GM12878 (cell line): ENCODE measurements around the gene S100A8. TPM values are rescaled to one million over a fixed set of nuclear protein-coding genes. Genes with fewer than 3 reads are reported as not detected.

ENCODE experiments used
- ATAC-seq: fragments of 200-7000 bp; cut with Tn5 transposase; 3 replicates; pipeline ENCODE4 v1.9.1; 2020; ENCODE audit warnings: mild to moderate bottlenecking, moderate library complexity
- BruUV-seq: library from RNA; stranded (reverse); fragments of 400-500 nt; replicated peaks from 2 replicates; lab custom pipeline; 2021; lab: Mats Ljungman, UMichigan
- CTCF ChIA-PET: fragments of 300-600 bp; sonication (Branson Sonifier 250); formaldehyde crosslinking; extraction: SDS; loops from one replicate; lab custom pipeline; 2021; ENCODE audit warnings: inconsistent platforms; lab: Yijun Ruan, JAX
- POLR2A ChIA-PET: fragments of 350-600 bp; formaldehyde crosslinking; extraction: SDS; loops from one replicate; lab custom pipeline; 2021; ENCODE audit warnings: inconsistent platforms; lab: Charles Lee
- RAD21 ChIA-PET: fragments of 300-600 bp; sonication (Branson Sonifier 250); formaldehyde crosslinking; loops from one replicate; lab custom pipeline; 2023; ENCODE audit warnings: antibody characterized with exemption; ENCODE audit not compliant: unreplicated experiment; lab: Charles Lee
- SMC1A ChIA-PET: fragments of 300-600 bp; sonication (Branson Sonifier 250); formaldehyde crosslinking; loops from one replicate; lab custom pipeline; 2023; ENCODE audit not compliant: unreplicated experiment, uncharacterized antibody; lab: Charles Lee
- DNase-seq: peaks from one replicate; pipeline ENCODE4 v3.0.0-alpha.2; 2011; ENCODE audit warnings: low read depth, low spot score
- FAIRE-seq: peaks from 3 replicates; lab custom pipeline; 2011; peaks lifted over from hg19 to GRCh38; lab: Jason Lieb, UNC
- H2AFZ ChIP-seq: 2 replicates; pipeline ENCODE4 v1.6.0; 2011; ENCODE audit warnings: low read depth, low read length, control low read depth; ENCODE audit not compliant: control insufficient read depth
- H3K27ac ChIP-seq: 2 replicates; pipeline ENCODE4 v1.5.1; 2011; ENCODE audit warnings: control low read depth; ENCODE audit not compliant: control insufficient read depth, insufficient read depth
- H3K27me3 ChIP-seq, 2 experiments: replicated peaks in 1 of 2; 2 replicates each; pipeline versions ENCODE4 v1.6.0 to v1.6.1; 2011; ENCODE audit warnings: low read length in 1 of 2; ENCODE audit not compliant: control insufficient read depth in 2 of 2, insufficient read depth in 2 of 2
- H3K36me3 ChIP-seq, 2 experiments: 2 replicates each; pipeline ENCODE4 v1.5.1; 2011; ENCODE audit warnings: low read length in 1 of 2; ENCODE audit not compliant: control insufficient read depth in 2 of 2, insufficient read depth in 2 of 2
- H3K4me1 ChIP-seq: 2 replicates; pipeline ENCODE4 v1.6.1; 2011; ENCODE audit warnings: mild to moderate bottlenecking, low read length, moderate library complexity, mixed read lengths; ENCODE audit not compliant: control insufficient read depth, insufficient read depth
- H3K4me2 ChIP-seq: 2 replicates; pipeline ENCODE4 v1.6.0; 2011; ENCODE audit warnings: control low read depth; ENCODE audit not compliant: control insufficient read depth, insufficient read depth
- H3K4me3 ChIP-seq: fragments of 200-600 bp; sonication (generic); 2 replicates; pipeline ENCODE4 v1.5.1; 2016
- H3K79me2 ChIP-seq: 2 replicates; pipeline ENCODE4 v1.6.0; 2011; ENCODE audit warnings: low read length; ENCODE audit not compliant: control insufficient read depth, insufficient read depth
- H3K9ac ChIP-seq: 2 replicates; pipeline ENCODE4 v1.8.0; 2011; ENCODE audit warnings: low read length, control low read depth, mixed read lengths; ENCODE audit not compliant: control insufficient read depth, insufficient read depth
- H3K9me3 ChIP-seq: replicated peaks from 3 replicates; pipeline ENCODE4 v1.5.1; 2011; ENCODE audit warnings: mild to moderate bottlenecking, low read length; ENCODE audit not compliant: control insufficient read depth, insufficient read depth
- H4K20me1 ChIP-seq: 2 replicates; pipeline ENCODE4 v1.6.0; 2011; ENCODE audit not compliant: control insufficient read depth, insufficient read depth
- BMI1 ChIP-seq: fragments of 450-650 bp; IDR thresholded peaks from 2 replicates; pipeline ENCODE4 v1.6.1; 2016; ENCODE audit warnings: mild to moderate bottlenecking, moderate library complexity, borderline replicate concordance
- KAT2A ChIP-seq: conservative IDR thresholded peaks from 2 replicates; pipeline ENCODE4 v1.6.1; 2011; ENCODE audit warnings: low read depth, low read length; ENCODE audit not compliant: control insufficient read depth
- MAX ChIP-seq: IDR thresholded peaks from 2 replicates; pipeline ENCODE4 v1.6.1; 2012; ENCODE audit warnings: low read depth, low read length, improper control_type of control experiment
- NRF1 ChIP-seq: conservative IDR thresholded peaks from 2 replicates; pipeline ENCODE4 v1.6.1; 2011; ENCODE audit warnings: mild to moderate bottlenecking, low read depth, low read length, improper control_type of control experiment
- SIX5 ChIP-seq: IDR thresholded peaks from 2 replicates; pipeline ENCODE4 v1.6.1; 2011; ENCODE audit warnings: mild to moderate bottlenecking, low read depth, low read length, moderate library complexity; ENCODE audit not compliant: severe bottlenecking
- WGBS: methylation state at CpG from one replicate; pipeline ENCODE4 v1.1.6; 2016; ENCODE audit warnings: low lambda C conversion rate; ENCODE audit not compliant: insufficient replicate concordance, insufficient coverage; ENCODE audit errors: missing lambda C conversion rate; 5-methylcytosine and 5-hydroxymethylcytosine counted together
- in situ Hi-C: fragments of 300-500 bp; cut with MboI; formaldehyde crosslinking; loops from 9 replicates; pipeline ENCODE4 v1.14.3; 2018; ENCODE audit warnings: mixed read lengths
- intact Hi-C: fragments of 100-400 bp; cut with micrococcal nuclease; formaldehyde crosslinking; loops from one replicate; pipeline ENCODE4 v1.14.2; 2022; ENCODE audit not compliant: unreplicated experiment
- polyA plus RNA-seq, 11 experiments: library from polyadenylated mRNA; depleted of rRNA in 4 of 11; unstranded in 6 of 11; stranded (reverse) in 5 of 11; fragments of >200 nt; fragmentation: Nextera tagmentation in 4 of 11; fragmentation: Illumina TruSeq in 1 of 11; extraction: Ambion mirVana in 4 of 11; extraction: Trizol in 1 of 11; gene quantifications; 1 replicate in 1 of 11; 2 replicates in 10 of 11; pipeline versions ENCODE4 v1.2.1 to v1.2.3, GENCODE V29; 2011 to 2016; ENCODE audit warnings: inconsistent platforms in 2 of 11, missing spikeins in 2 of 11, low read depth in 1 of 11
- total RNA-seq, 4 experiments: library from RNA; depleted of rRNA in 3 of 4; stranded (reverse); fragments of >200 nt in 3 of 4; fragmentation: Illumina TruSeq in 1 of 4; extraction: Trizol in 1 of 4; gene quantifications; 2 replicates each; pipeline versions ENCODE4 v1.2.1 to v1.2.3, GENCODE V29; 2013 to 2021
- TF ChIP-seq, protein P1 (sequence below): IDR thresholded peaks from 2 replicates; pipeline ENCODE4 v1.6.1; 2012; ENCODE audit warnings: low read depth, low read length, improper control_type of control experiment
- TF ChIP-seq, protein P2 (sequence below): IDR thresholded peaks from 2 replicates; pipeline ENCODE4 v1.6.1; 2011; ENCODE audit warnings: borderline replicate concordance, low read depth, mild to moderate bottlenecking, moderate library complexity, low read length; ENCODE audit not compliant: insufficient read depth, poor library complexity, severe bottlenecking

Gene S100A8
- total and polyA plus RNA-seq, 10 of the 15 experiments (the other 5 are each of a cell fraction or from before 2014, with no cell fraction given), result 0.28 TPM; not detected in 9

DNA sequence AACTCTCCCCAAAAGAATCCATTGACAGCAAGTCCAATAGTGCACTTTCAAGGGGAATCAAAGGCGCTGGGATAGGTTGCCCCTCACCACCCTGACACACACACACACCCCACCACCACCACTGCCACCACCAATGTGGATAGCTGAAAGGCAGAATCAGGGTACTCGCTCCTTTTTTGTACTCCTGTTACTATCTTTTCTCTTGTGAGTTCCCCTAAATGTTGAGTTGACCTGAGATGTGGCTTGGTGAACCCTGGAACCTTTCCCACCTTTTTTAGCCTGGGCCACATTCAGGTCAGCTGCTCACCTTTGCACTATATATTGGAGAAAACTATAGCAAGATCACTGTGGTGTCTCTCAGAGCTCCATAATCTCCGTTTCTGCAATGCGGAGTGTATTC, 3.9 kb downstream of the S100A8 start:
- BruUV-seq, result no TSS peak
- H3K27me3 ChIP-seq, result peaks cover 0 to 4% of the 10 kb centered on the region in 2 experiments; a peak in 2 of 4 replicates
- DNase-seq (no peak), FAIRE-seq (no peak), ATAC-seq (no peak)
- H3K36me3 ChIP-seq, result no peaks in the 10 kb centered on the region
- H2AFZ ChIP-seq, result no peak overlapping the region
- intact Hi-C loops (no loop called here), in situ Hi-C loops (no loop called here)
- H3K79me2 ChIP-seq, result no peaks in the 10 kb centered on the region
- H4K20me1 ChIP-seq, result no peaks in the 10 kb centered on the region
- no peaks in the 10 kb centered on the region for H3K4me1 ChIP-seq
- SMC1A ChIA-PET, result no interaction called here
- TF ChIP-seq BMI1 (no peak), SIX5 (no peak), NRF1 (no peak), KAT2A (no peak), MAX (no peak)
- TF ChIP-seq, protein P1, sequence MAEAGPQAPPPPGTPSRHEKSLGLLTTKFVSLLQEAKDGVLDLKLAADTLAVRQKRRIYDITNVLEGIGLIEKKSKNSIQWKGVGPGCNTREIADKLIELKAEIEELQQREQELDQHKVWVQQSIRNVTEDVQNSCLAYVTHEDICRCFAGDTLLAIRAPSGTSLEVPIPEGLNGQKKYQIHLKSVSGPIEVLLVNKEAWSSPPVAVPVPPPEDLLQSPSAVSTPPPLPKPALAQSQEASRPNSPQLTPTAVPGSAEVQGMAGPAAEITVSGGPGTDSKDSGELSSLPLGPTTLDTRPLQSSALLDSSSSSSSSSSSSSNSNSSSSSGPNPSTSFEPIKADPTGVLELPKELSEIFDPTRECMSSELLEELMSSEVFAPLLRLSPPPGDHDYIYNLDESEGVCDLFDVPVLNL, result no peak
- TF ChIP-seq, protein P2, sequence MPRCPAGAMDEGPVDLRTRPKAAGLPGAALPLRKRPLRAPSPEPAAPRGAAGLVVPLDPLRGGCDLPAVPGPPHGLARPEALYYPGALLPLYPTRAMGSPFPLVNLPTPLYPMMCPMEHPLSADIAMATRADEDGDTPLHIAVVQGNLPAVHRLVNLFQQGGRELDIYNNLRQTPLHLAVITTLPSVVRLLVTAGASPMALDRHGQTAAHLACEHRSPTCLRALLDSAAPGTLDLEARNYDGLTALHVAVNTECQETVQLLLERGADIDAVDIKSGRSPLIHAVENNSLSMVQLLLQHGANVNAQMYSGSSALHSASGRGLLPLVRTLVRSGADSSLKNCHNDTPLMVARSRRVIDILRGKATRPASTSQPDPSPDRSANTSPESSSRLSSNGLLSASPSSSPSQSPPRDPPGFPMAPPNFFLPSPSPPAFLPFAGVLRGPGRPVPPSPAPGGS, result no peak
- CTCF ChIA-PET, result no interaction called here
- RAD21 ChIA-PET, result no interaction called here
- H3K4me2 ChIP-seq, result no peak overlapping the region
- H3K27ac ChIP-seq, result no peak overlapping the region
- WGBS, result 30% methylated on average over 4 of the region's 4 CpGs
- no peak overlapping the region for H3K9ac ChIP-seq
- POLR2A ChIA-PET, result interaction anchor here (0.6 kb wide), 1 partner anchor 137 kb away, joined by 7 read pairs; no protein-coding TSS in a partner anchor
- no peaks in the 10 kb centered on the region for H3K9me3 ChIP-seq
- no peak overlapping the region for H3K4me3 ChIP-seq
